Right renal pelvis (tissue), 4 donors: Measurements from ENCODE around the gene JAK3. TPM values are rescaled to one million over a fixed set of nuclear protein-coding genes. Genes with fewer than 3 reads are reported as not detected.

Experiments
- DNase-seq, 4 donors: peaks; one replicate each; pipeline ENCODE4 v3.0.0-alpha.2; 2013; ENCODE audit warnings: low read depth in 4 of 4, low spot score in 3 of 4, missing footprints in 1 of 4
- polyA plus RNA-seq, 4 donors: library from polyadenylated mRNA; unstranded; fragments of 120-200 nt; gene quantifications; one replicate each; pipeline ENCODE4 v1.2.1, GENCODE V29; 2013; ENCODE audit not compliant: insufficient read length in 4 of 4

Gene JAK3
- polyA plus RNA-seq, 4 donors = 2.1 to 3.6 (median 3.0) TPM

DNA sequence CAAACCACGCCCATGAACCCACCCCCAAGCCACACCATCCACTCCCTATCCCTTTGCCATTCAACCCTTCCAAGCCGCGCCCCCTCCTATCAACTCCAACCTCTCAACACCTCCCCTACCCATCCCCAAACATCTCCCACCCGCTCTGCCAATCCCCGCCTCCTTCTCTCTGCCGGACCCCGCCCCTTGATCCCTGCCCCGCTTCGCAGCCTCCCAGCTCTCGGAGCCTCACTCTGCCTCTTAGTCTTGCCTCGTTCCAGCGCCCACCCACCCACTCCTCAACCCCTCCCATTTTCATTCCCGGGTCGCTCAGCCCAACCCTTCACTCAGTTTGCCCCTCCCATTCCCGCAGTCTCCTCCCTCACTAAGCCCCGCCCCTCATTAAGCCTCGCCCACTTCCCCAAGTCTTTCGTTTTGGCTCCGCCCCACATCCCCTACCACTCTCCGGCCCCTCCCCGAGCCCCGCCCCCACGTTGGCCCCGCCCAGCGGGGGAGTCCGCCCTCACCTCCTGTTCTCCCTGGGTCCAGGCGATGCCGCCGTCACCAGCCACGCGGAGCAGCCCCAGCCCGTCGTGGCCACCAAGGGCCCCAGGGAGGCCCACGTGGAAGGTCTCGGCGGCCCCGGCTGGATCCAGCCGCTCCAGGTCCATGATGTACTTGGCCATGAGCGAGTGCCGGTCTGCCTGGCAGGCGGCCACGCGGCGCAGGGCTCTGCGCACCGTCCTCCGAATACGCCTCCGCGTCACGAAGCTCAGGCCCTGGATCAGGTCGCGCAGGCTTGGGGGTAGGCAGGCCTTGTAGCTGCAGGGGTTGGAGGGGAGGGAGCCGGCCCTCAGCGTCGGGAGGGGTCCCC is 5.7 kb downstream of the JAK3 start:
- peak in 3 of 4 donors; percentile 71 to 83 (median 81) for DNase-seq

DNA sequence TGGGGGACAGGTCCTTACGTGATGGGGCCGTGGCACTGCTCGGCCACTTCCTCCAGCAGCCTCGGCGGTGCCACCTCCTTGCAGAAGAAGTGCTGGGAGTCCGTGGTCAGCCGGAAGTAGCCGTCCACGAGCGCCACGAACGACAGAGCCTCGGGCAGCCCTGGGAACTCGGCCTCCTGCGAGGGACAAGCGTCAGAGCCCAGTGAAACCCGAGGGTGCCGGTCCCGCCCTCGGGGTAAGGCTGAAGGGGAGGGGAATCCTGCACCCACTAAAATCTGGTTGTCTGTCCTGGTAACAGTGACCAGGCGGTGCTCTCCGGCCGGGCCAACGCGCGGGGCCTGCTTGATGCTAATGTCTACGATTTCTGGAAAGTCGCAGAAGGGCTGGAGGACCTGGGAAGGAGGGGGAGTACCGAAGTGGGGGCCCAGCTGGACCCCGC is 6.4 kb downstream of the JAK3 start:
- DNase-seq = no peak

DNA sequence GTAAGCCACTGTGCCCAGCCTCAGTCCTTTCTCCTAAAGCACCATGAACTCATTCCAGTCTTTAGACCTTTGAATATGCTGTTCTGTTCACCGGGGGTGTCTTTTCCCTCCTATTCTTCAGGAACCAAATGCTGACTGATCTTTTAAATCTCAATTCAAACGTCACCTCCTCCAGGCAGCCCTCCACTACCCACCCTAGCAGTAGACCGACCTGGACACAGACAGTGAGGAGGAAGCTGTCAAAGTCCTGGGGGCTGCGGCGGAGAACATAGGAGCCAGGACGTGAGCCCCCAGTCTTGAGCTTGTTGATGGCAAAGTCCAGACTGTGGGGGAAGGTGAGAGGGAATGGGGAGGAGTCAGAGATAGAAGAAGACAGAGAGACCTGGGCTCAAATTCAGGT is 7.8 kb downstream of the JAK3 start:
- no peak for DNase-seq

DNA sequence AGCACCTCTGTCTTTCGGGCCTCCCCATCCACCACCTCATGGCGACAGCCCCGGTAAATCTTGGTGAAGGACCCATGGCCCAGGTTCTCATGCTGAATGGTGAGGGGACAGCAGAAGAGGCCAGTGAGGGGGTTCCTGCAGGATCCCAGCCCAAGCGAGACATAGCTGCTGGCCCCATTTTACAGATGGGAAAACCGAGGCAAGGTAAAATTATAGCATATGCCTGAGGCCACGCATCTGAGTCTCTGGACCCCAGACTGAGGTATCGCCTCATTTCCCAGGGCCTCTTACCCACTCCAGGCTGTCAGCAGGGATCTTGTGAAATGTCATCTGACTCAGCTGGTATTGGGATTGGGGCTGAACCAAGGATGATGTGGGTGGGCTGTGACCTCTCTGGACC is 9.8 kb downstream of the JAK3 start:
- DNase-seq = no peak

DNA sequence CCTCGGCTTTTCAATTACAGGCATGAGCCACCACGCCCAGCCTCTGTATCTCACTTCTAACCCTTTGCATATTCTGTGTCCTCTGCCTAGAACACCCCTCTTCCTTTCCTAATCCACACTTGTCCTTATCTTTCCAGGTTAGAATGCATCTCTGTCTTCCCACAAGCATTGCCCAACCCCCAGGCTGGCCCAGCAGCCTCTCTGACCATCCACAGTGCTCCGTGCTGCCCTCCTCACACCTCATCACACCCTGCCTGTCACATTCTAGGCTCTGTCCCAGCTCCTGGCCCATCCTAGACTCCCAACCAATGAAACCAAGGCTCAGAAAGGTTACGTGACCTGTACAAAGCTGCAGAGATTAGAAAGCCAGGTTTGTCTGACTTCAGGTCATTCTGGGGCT is 11.3 kb downstream of the JAK3 start:
- DNase-seq = no peak

DNA sequence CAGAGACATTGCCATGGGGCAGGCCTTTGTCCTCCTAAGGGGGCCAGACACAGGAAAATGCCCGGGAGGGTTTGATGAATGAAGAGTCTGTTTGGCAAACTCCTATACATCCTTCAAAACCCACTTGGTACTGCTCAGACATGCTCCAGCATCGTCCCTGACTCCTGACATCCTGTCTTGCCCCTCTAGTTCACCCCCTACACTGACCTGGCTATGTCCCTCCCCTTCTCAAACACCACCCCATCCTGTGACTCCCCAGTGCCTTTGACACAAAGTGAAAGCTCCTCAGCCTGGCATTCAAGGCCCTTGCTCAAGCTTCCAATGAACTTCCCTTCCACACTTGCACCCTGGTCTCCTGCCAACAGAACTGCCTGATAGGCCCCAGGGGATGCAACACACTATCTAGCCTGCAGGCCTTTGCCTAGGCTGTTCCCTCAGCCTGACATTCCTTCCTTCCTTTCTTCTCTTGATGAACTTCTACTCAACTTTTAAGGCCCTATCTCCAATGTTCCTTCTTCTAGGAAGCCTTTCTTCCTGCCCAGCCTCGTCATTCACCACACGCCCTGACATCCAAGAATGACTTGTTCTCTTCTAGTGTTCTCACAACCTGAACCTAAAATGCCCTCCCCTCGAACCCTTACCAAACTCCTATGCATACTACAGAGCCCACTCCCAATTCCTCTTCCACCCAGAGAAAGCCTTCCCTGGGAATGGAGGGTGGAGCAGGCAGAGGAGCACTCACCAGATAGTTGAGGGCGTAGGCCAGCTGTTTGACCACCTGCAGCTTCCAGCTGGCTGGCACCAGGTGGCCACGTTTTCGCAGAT is 12.4 kb downstream of the JAK3 start:
- no peak for DNase-seq

DNA sequence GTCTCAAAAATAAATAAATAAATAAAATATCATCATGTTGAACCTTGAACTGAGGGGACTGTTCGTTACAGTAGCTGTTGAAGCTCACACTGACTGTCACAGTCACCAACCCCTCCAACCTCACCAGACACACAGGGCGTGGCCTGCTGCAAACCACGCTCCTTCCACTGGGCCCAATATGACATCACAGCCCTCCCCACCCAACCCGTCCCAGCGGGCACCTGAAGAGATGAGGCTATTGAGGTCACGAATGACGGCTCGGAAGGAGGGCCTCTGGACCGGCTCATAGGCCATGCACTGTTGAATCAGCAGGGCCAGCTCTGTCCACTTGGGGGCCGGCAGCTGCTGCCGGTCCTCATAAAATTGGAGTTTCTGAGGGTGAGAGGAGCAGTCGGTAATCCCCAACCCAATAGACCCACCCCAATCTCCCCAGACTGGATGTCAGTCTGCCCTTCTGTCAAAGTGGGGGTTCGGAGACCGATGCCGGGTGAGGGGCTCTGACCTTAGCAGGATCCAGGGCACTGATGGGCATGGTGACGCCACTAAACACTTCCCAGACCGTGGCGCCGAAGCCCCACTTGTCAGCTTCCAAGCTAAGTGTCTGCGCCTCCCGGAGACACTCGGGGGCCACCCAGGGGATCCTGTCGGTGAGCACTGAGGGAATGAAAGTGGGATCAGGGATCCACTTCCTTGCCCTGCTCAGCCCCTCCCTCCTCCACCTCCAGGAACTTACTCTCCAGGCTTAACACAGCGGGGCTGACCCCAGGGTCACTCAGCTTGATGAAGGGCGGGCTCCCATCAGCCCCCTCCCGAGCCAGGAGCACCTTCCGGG is 13.2 kb downstream of the JAK3 start:
- no peak for DNase-seq

DNA sequence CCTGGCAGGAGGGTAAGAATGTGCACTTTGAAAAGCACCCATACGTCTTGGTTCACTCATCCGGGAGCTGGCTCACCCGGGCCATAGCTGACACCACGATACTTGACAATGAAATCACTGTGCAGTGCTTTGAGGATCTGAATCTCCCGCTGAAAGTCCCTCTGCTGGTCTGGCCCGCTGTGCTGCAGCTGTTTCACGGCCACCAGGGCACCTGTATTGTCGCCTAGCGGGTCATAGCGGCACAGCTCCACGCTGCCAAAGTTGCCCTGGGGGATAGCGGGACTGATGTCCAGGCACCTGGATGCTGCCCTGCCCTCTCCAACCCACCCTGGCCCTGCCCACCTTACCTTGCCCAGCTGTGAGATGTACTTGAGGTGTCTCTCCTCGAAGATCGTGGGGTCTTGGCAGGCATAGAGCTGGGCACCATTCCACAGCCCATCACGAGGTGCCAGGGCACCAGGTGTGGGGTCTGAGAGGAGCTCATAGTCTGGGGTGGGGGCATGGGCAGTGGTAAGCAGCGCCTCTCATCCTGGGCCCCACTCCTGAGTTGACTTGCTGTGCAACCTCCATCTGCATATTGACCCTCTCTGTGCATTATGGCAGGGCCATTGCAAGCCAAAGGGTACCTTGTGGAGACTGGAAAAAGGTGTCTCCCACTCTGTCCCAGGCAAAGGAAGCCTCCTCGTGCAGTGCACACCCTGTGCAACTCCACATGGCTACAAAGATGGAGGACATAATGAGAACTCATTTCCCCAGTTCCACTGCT is 15.2 kb downstream of the JAK3 start:
- DNase-seq = no peak

DNA sequence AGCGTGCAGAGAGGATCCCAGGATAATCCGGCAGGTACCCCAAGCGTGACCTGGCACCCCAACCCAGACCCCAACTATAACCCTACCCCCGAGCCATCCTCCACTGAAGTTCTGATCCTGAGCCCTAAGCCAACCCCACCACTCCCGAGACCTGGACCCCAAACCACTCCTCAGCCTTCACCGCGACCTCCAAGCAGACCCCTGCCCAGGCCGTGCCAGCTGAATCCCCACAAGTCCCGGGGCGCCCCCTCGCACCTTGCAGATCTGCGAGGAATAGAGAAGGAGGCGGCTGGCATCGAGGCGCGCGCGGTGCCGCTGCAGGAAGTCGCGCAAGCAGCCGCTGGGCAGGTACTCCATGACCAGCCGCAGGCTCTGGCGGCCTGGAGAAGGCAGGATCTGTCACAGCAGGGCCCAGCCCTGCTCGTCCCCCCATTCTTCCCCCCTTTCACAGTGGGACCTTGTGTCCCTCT is 16.3 kb downstream of the JAK3 start:
- no peak for DNase-seq

DNA sequence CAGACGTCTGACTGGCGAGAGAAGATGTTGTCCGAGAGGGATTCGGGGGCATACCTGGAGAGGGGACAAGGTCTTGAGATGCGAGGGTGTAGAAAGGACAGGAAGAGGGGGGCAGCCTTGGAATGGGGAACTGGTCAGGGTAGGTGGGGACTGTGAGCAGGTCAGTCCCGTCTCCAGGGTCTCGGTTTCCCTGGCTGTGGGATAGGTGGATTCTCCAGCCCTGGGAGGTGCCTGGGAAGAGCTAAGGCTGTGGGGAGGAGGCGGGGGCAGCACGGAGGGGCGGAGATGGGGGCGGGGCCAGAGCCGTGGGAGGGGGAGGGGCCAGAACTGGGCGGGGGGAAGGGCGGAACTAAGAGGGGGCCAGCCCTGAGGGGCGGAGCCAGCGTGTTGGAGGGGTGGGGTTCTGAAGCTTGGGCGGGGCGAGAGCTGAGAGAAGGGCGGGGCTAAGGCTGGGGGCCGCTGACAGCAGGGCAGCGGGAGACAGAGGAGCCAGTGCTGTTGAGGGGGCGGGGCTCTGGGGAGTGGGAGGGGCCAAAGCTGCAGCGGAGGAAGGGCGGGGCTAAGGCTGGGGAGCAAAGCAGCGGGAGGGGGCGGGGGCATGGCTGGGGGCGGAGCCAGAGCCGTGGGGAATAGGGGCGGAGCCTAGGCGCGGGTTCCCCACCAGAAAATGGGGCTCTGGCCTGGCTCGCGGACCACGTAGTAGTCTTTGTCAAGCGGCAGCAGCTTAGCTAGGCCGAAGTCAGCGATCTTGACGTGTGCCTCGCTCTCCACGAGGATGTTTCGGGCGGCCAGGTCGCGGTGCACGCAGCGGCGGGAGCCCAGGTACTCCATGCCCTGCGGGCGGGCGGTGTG is 17.0 kb downstream of the JAK3 start:
- peak in 2 of 4 donors; percentile 32 to 64 for DNase-seq

DNA sequence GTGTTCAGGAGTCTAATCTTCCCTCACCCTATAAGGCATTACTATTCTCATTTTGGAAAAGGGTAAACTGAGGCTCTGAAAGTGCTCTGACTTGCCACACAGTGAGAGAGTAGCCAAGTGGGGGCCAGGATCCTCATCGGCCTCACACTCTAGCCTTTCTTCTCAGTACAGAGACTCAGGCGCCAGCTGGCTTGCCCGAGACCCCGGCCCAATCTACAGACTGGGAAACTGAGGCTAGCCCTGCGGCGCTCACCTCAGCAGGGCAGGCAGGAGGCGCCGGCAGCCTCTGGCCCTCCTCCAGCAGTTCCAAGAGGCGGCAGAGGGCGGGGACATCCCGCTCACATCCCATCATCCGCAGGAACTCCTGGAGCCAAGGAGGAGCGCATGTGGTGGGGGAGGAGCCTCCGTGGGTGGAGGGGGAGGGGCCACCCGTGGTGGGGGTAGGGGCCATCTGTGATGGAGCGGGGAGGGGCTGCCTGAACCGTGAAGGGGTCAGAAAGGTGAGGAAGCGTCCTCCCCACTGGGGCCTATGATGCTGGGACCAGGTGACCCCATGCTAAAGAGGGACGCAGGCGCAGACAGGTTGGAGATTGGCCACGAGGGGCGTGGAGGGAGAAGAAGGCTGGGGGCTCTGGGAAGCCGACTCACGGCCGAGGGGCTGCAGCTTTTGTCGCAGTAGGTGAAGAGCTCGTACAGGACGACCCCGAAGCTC is 17.8 kb downstream of the JAK3 start:
- DNase-seq = peak in 2 of 4 donors; percentile 18 to 23

DNA sequence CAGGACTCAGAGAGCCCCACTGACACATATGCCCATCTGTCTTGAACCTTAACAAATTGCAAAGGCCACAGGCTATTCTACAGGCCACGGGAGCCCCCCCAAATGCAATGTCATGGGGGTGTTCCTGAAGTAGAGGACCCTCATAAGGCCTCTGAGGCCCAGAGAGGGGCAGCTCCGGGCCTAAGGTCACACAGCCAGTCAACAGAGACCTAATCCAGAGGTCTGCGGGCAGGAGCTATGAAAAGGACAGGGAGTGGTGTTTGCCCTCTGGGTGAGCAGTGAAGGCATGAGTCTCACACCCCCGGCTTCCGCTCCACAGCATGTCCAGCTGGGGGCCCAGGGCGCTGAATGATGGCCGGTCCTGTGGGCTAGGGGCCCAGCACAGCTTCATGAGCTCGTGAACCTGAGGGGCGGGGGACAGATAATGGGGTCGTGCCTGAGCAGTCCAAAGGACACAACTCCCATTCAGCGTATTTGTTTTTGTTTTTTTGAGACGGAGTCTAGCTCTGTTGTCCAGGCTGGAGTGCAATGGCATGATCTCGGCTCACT is 21.2 kb downstream of the JAK3 start:
- DNase-seq = no peak

DNA sequence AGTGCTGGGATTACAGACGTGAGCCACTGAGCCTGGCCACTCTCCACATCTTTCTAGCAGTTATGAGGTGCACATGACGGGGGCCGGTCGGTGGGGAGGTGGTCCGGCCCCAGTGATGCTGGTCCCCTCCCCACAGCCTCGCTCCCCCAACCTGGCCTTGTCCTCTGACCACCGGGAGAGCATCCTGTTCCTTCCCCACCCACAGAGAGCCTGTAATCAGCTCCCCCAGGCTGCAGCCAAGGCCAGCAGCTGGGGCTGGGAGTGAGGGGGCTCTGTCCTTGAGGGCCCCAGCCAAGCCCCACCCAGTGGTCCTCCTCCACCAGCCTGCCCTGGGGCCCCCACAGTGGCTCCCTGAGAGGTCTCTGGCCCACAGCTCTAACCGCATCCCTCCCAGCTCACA is 23.4 kb downstream of the JAK3 start:
- DNase-seq = no peak

DNA sequence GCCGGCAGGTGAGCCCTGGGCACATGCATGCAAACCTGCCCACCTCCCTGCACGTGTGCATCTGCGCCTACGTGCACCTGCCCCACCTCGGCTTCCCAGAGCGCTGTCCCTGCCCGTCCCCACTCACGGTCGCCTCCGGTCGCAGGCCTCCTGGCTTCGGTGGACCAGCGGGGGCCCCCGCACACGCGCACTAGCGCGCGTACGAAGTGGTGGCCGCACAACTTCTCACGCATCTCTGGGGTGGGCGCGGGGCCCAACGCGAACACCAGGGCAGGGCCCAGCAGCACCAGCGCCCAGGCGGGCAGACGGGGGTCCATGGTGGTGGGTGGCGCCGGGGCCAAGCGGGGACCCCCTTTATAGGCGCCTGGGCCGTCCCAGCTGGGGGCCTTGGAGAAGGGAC is 26.6 kb downstream of the JAK3 start, which contains the start of gene INSL3:
Gene INSL3 (minus strand): TSS at position 330 of the 400 bp plus-strand sequence. CDS start 13 bp downstream, at position 317.
- no peak for DNase-seq

DNA sequence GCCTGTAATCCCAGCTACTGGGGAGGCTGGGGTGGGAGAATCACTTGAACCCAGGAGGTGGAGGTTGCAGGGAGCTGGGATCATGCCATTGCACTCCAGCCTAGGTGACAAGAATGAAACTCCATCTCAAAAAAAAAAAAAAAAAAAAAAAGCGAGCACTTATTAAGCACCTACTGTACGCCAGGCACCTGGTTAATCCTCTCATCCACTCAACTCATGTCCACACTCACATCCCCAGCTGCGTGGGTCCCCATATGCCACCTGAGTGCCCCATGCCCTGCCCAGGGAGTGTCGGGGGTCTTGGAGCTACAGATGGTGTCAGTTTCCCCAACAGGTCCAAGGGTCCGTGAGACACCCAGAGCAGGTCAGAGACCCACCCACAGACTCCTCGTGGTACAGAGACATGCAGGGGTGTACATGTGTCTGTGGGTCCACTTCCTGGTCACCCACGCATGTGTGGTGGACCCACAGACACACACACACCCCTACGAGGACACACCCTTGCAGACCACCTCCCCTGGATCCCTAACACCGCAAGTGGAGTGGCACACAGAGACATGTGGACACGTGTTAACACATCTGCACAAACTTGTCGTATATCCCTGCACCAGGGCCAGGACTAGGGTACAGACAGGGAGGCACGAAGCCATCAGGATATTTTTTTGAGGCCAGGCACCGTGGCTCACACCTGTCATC is 30.0 kb downstream of the JAK3 start:
- no peak for DNase-seq

DNA sequence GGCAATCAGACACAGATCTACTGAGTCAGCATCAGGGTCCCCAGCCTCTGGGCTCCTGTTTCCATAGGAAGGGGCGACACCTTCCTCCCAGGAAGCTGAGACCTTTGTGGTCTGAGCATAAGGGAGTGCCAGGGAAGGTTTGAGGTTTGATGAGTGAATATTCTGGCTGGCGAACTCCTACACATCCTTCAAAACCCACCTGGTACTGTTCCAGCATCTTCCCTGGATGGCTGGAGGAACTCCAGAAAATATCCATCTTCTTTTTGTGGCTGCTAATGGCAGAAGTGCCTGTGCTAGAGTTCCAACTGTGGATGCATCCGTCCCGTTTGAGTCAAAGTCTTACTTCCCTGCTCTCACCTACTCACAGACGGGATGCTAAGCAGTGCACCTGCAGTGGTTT is 35.7 kb downstream of the JAK3 start:
- no peak for DNase-seq

DNA sequence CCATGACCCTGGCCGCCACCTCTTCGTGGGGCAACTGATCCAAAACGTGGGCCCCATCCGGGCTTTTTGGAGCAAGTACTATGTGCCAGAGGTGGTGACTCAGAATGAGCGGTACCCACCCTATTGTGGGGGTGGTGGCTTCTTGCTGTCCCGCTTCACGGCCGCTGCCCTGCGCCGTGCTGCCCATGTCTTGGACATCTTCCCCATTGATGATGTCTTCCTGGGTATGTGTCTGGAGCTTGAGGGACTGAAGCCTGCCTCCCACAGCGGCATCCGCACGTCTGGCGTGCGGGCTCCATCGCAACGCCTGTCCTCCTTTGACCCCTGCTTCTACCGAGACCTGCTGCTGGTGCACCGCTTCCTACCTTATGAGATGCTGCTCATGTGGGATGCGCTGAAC is 36.1 kb downstream of the JAK3 start:
- DNase-seq = no peak
